Panc1 (cell line): Measurements from ENCODE around the gene ACAD9. TPM values are rescaled to one million over a fixed set of nuclear protein-coding genes. Genes with fewer than 3 reads are reported as not detected.
A peak's percentile ranks its signal among the peaks of the same experiment; 100 is the strongest.

Experiments used
- ATAC-seq: fragments of 200-7000 bp; cut with Tn5 transposase; 2 replicates; pipeline ENCODE4 v1.9.1; 2020; ENCODE audit warnings: mild to moderate bottlenecking, moderate library complexity
- BruUV-seq: library from RNA; stranded (reverse); fragments of 400-500 nt; replicated peaks from 2 replicates; lab custom pipeline; 2021; lab: Mats Ljungman, UMichigan
- CTCF ChIA-PET: fragments of 300-600 bp; sonication (Branson Sonifier 250); formaldehyde crosslinking; loops from one replicate; lab custom pipeline; 2022; ENCODE audit warnings: antibody characterized with exemption; lab: Charles Lee
- POLR2A ChIA-PET: fragments of 300-600 bp; sonication (Branson Sonifier 250); formaldehyde crosslinking; loops from one replicate; lab custom pipeline; 2022; ENCODE audit warnings: antibody characterized with exemption; lab: Charles Lee
- DNase-seq: peaks from one replicate; pipeline ENCODE4 v3.0.0-alpha.2; 2010; ENCODE audit warnings: low read depth, low spot score
- H3K27ac ChIP-seq: 2 replicates; pipeline ENCODE4 v1.5.1; 2011; ENCODE audit warnings: mild to moderate bottlenecking, low read length, inconsistent platforms
- H3K27me3 ChIP-seq: fragments of 200-500 bp; sonication (Bioruptor generic); 2 replicates; pipeline ENCODE4 v1.6.0; 2014; ENCODE audit warnings: low read length, inconsistent platforms; ENCODE audit not compliant: control insufficient read depth, insufficient read depth
- H3K36me3 ChIP-seq: fragments of 200-500 bp; sonication (Bioruptor generic); 2 replicates; pipeline ENCODE4 v1.5.1; 2014; ENCODE audit warnings: inconsistent platforms, mild to moderate bottlenecking, low read length, moderate library complexity; ENCODE audit not compliant: control insufficient read depth, insufficient read depth
- H3K4me1 ChIP-seq: 2 replicates; pipeline ENCODE4 v1.5.1; 2011; ENCODE audit warnings: inconsistent platforms, mild to moderate bottlenecking, low read length, moderate library complexity; ENCODE audit not compliant: control insufficient read depth, insufficient read depth
- H3K4me3 ChIP-seq, 2 experiments: 2 replicates each; pipeline ENCODE4 v1.5.1; 2011 to 2012; ENCODE audit warnings: low read depth in 2 of 2, low read length in 2 of 2, mild to moderate bottlenecking in 2 of 2, inconsistent platforms in 1 of 2, moderate library complexity in 1 of 2
- H3K9me3 ChIP-seq: fragments of 200-500 bp; sonication (Bioruptor generic); 2 replicates; pipeline ENCODE4 v1.5.1; 2014; ENCODE audit warnings: low read depth, mild to moderate bottlenecking, inconsistent platforms, low read length, moderate library complexity; ENCODE audit not compliant: control insufficient read depth, insufficient read depth
- POLR2AphosphoS5 ChIP-seq: IDR thresholded peaks from 2 replicates; pipeline ENCODE4 v1.6.1; 2012; ENCODE audit warnings: mild to moderate bottlenecking, low read depth, low read length, moderate library complexity
- SIN3A ChIP-seq: IDR thresholded peaks from 2 replicates; pipeline ENCODE4 v1.6.1; 2012; ENCODE audit warnings: low read depth, mild to moderate bottlenecking, low read length, moderate library complexity, borderline replicate concordance; ENCODE audit not compliant: insufficient read depth
- TCF7L2 ChIP-seq: IDR thresholded peaks from 2 replicates; pipeline ENCODE4 v1.6.1; 2011; ENCODE audit warnings: mild to moderate bottlenecking, low read depth, low read length, inconsistent platforms
- in situ Hi-C: cut with HindIII; loops from 2 replicates; pipeline ENCODE4 v1.10.0; 2016; ENCODE audit warnings: low sequenced_read_pairs, low pct_unique_long_range_greater_than_20kb
- intact Hi-C: fragments of 100-400 bp; cut with micrococcal nuclease; formaldehyde crosslinking; loops from one replicate; pipeline ENCODE4 v1.10.0; 2022; ENCODE audit not compliant: unreplicated experiment
- total RNA-seq: library from RNA; stranded (reverse); gene quantifications from one replicate; pipeline ENCODE4 v1.2.1, GENCODE V29; 2021; ENCODE audit not compliant: unreplicated experiment
- TF ChIP-seq, protein P1 (sequence below): fragments of 450-650 bp; IDR thresholded peaks from 2 replicates; pipeline ENCODE4 v1.5.1; 2017; ENCODE audit warnings: mild to moderate bottlenecking
- TF ChIP-seq, protein P2 (sequence below), 2 experiments: IDR thresholded peaks; 2 replicates each; pipeline ENCODE4 v1.6.1; 2011 to 2012; ENCODE audit warnings: low read depth in 2 of 2, control low read depth in 1 of 2, low read length in 1 of 2, mild to moderate bottlenecking in 1 of 2, moderate library complexity in 1 of 2; ENCODE audit not compliant: insufficient read depth in 1 of 2

Gene ACAD9
- total RNA-seq, 1 experiment from 2014 or later: 70.9 TPM

DNA sequence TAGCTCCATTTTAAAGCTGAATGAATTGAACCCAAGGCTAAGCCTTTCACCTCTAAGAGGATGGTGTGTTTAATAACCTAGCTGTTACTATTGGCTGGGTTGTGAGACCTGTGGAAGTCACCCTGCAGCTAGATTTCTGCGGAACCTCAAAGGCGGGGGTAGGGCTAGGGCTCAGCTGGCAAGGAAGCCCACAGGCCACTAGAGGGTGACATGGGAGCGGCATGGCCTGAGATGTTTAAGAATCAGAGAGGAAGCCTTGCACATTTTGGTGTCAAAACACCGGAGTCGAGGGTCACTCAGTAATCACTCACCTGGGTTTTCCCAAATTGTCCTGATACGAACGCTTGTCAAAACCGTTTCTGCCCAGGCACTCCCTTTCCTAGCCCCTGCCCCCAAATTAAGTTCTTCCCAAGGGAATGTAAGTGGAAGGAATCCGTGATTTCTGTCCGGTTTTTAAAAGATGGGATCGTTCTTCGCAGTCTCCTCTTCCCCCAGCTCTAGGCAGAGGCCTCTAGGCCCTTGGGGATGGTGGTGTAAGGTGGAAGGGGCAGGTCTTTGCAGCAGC, 3.8 kb upstream of the ACAD9 start:
- Histone ChIP-seq H3K36me3 (no peaks in the 10 kb centered on the region; the same call in 1 of the 2 replicates), H3K27ac (no peak overlapping the region), H3K9me3 (no peaks in the 10 kb centered on the region), H3K4me1 (peaks cover 18% of the 10 kb centered on the region), H3K27me3 (no peaks in the 10 kb centered on the region), H3K4me3 (no peak overlapping the region)
- peak; percentile 68 for ATAC-seq
- ChIA-PET CTCF (interaction anchor here (0.7 kb wide), 1 partner anchor 388 kb away, joined by 3 read pairs; no protein-coding TSS in a partner anchor), POLR2A (no interaction called here)
- peak; percentile 27 for DNase-seq
- TF ChIP-seq POLR2AphosphoS5: no peak
- TF ChIP-seq, protein P1, sequence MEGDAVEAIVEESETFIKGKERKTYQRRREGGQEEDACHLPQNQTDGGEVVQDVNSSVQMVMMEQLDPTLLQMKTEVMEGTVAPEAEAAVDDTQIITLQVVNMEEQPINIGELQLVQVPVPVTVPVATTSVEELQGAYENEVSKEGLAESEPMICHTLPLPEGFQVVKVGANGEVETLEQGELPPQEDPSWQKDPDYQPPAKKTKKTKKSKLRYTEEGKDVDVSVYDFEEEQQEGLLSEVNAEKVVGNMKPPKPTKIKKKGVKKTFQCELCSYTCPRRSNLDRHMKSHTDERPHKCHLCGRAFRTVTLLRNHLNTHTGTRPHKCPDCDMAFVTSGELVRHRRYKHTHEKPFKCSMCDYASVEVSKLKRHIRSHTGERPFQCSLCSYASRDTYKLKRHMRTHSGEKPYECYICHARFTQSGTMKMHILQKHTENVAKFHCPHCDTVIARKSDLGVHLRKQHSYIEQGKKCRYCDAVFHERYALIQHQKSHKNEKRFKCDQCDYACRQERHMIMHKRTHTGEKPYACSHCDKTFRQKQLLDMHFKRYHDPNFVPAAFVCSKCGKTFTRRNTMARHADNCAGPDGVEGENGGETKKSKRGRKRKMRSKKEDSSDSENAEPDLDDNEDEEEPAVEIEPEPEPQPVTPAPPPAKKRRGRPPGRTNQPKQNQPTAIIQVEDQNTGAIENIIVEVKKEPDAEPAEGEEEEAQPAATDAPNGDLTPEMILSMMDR: peak; percentile 90
- in situ Hi-C loops (no loop called here), intact Hi-C loops (no loop called here)
- no TSS peak for BruUV-seq

DNA sequence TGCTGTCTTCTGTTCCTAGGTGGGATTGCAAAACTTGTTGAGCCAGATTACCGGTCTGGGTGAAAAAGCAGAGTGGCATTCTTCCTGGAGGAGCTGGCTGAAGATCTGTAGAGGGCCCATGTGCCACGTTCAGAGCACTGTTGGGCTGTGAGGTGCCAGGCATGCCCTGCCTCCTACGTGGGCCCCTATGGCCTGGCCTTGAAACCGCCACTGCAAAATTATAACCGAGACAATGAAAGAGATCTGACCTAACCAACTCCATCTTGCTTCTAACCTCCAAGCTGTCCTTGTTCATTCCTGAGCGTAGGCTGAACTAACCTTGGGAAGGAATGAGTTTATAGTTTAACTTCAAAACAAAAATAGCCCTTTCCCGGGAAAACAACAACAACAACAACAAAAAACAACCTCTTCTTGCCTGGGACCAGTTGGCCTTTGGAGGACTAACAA, 1.4 kb upstream of the ACAD9 start:
- ChIA-PET POLR2A (no interaction called here), CTCF (no interaction called here)
- Histone ChIP-seq H3K9me3 (no peaks in the 10 kb centered on the region), H3K4me1 (peaks cover 24% of the 10 kb centered on the region), H3K4me3 (peak overlapping the region; percentile 94 to 97), H3K36me3 (no peaks in the 10 kb centered on the region; the same call in 1 of the 2 replicates), H3K27me3 (no peaks in the 10 kb centered on the region), H3K27ac (peak overlapping the region; percentile 100)
- no peak for ATAC-seq
- TF ChIP-seq TCF7L2 (no peak), POLR2AphosphoS5 (no peak), SIN3A (no peak)
- TF ChIP-seq, protein P2, sequence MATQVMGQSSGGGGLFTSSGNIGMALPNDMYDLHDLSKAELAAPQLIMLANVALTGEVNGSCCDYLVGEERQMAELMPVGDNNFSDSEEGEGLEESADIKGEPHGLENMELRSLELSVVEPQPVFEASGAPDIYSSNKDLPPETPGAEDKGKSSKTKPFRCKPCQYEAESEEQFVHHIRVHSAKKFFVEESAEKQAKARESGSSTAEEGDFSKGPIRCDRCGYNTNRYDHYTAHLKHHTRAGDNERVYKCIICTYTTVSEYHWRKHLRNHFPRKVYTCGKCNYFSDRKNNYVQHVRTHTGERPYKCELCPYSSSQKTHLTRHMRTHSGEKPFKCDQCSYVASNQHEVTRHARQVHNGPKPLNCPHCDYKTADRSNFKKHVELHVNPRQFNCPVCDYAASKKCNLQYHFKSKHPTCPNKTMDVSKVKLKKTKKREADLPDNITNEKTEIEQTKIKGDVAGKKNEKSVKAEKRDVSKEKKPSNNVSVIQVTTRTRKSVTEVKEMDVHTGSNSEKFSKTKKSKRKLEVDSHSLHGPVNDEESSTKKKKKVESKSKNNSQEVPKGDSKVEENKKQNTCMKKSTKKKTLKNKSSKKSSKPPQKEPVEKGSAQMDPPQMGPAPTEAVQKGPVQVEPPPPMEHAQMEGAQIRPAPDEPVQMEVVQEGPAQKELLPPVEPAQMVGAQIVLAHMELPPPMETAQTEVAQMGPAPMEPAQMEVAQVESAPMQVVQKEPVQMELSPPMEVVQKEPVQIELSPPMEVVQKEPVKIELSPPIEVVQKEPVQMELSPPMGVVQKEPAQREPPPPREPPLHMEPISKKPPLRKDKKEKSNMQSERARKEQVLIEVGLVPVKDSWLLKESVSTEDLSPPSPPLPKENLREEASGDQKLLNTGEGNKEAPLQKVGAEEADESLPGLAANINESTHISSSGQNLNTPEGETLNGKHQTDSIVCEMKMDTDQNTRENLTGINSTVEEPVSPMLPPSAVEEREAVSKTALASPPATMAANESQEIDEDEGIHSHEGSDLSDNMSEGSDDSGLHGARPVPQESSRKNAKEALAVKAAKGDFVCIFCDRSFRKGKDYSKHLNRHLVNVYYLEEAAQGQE (IDR thresholded peaks at IDR 0.05; ENCODE audit: insufficient read depth in 1 of 2, low read depth in 2 of 2, low read length in 1 of 2): no peak
- TF ChIP-seq, protein P1: no peak
- in situ Hi-C loops (no loop called here), intact Hi-C loops (no loop called here)
- BruUV-seq: no TSS peak
- DNase-seq: no peak
